ENCODE measurements around the gene NFATC2. TPM values are rescaled to one million over a fixed set of nuclear protein-coding genes. Genes with fewer than 3 reads are reported as not detected.

The NFATC2 gene
- total and polyA plus RNA-seq, 2 of the 8 experiments (the other 6 are each of a cell fraction or from before 2014, with no cell fraction given), result 0.27 to 0.91 TPM

DNA sequence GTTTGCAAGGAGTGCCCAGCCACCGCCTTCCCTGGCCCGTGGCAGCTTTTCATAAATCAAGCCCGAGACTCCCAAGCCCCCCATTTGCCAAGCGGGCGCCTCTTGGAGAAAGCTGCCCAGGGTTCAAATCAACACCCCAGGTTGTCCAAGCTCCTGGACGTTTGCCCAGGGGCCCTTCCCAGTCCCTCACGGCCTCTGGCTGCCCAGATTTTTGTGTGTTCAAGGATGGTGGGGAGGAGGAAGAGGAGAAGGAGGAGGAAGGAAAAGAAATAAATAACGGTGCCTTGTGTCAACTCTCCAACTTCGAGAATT is 20.6 kb upstream of the NFATC2 start (continued):
- TF ChIP-seq, protein P1, sequence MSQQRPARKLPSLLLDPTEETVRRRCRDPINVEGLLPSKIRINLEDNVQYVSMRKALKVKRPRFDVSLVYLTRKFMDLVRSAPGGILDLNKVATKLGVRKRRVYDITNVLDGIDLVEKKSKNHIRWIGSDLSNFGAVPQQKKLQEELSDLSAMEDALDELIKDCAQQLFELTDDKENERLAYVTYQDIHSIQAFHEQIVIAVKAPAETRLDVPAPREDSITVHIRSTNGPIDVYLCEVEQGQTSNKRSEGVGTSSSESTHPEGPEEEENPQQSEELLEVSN (IDR thresholded peaks at IDR 0.05), result no peak
- no peak for TF ChIP-seq ZNF274 (IDR thresholded peaks at IDR 0.05; ENCODE audit: borderline replicate concordance, extremely low read depth, low read length)
- no peak for TF ChIP-seq JUND (IDR thresholded peaks at IDR 0.05; ENCODE audit: low read length)
- TF ChIP-seq CREB1 (IDR thresholded peaks at IDR 0.05), result no peak
- TF ChIP-seq RXRA (IDR thresholded peaks at IDR 0.05; ENCODE audit: insufficient read depth, low read depth, low read length), result no peak
